ENCODE measurements around the gene TMPRSS6. TPM values are rescaled to one million over a fixed set of nuclear protein-coding genes. Genes with fewer than 3 reads are reported as not detected.

Gene TMPRSS6
- total RNA-seq, 1 experiment from 2014 or later: 0.79 TPM

- H3K36me3 ChIP-seq (ENCODE audit: low read depth): no peaks in the 10 kb centered on the region
- TF ChIP-seq EZH2 (IDR thresholded peaks at IDR 0.05; ENCODE audit: low read depth): no peak
- TF ChIP-seq, protein P1, sequence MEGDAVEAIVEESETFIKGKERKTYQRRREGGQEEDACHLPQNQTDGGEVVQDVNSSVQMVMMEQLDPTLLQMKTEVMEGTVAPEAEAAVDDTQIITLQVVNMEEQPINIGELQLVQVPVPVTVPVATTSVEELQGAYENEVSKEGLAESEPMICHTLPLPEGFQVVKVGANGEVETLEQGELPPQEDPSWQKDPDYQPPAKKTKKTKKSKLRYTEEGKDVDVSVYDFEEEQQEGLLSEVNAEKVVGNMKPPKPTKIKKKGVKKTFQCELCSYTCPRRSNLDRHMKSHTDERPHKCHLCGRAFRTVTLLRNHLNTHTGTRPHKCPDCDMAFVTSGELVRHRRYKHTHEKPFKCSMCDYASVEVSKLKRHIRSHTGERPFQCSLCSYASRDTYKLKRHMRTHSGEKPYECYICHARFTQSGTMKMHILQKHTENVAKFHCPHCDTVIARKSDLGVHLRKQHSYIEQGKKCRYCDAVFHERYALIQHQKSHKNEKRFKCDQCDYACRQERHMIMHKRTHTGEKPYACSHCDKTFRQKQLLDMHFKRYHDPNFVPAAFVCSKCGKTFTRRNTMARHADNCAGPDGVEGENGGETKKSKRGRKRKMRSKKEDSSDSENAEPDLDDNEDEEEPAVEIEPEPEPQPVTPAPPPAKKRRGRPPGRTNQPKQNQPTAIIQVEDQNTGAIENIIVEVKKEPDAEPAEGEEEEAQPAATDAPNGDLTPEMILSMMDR (conservative IDR thresholded peaks at IDR 0.05): no peak
- H3K79me2 ChIP-seq (ENCODE audit: low read depth): no peaks in the 10 kb centered on the region
- ChIA-PET POLR2A (ENCODE audit: unreplicated experiment) (no interaction called here), CTCF (no interaction called here)
- H3K4me3 ChIP-seq: no peak overlapping the region
- peaks cover 11% of the 10 kb centered on the region; the same call in 1 of the 2 replicates for H3F3A ChIP-seq (ENCODE audit: insufficient read depth, low read depth)
- no peaks in the 10 kb centered on the region for H3K9me2 ChIP-seq (ENCODE audit: insufficient read depth)
- no peak for DNase-seq
- no peaks in the 10 kb centered on the region for H4K20me1 ChIP-seq (ENCODE audit: insufficient read depth)
- no peaks in the 10 kb centered on the region for H3K9me3 ChIP-seq (ENCODE audit: insufficient read depth, low read depth)
- H3K27ac ChIP-seq: no peak overlapping the region
- H3K27me3 ChIP-seq (ENCODE audit: insufficient read depth, low read depth): no peaks in the 10 kb centered on the region
- H3K4me1 ChIP-seq (replicated peaks; ENCODE audit: insufficient read depth): peaks cover 9% of the 10 kb centered on the region
- intact Hi-C loops (cut with micrococcal nuclease; ENCODE audit: unreplicated experiment): loop anchor here (5.0 kb wide), 1 partner anchor 40 kb away; no protein-coding TSS in a partner anchor
- H3K4me2 ChIP-seq: no peak overlapping the region
- no TSS peak for BruUV-seq (replicated peaks)
- no peak overlapping the region for H2AFZ ChIP-seq
Observed at GRCh38 chr22:37156686-37157435, 47.3 kb upstream of the TMPRSS6 start.

DNA sequence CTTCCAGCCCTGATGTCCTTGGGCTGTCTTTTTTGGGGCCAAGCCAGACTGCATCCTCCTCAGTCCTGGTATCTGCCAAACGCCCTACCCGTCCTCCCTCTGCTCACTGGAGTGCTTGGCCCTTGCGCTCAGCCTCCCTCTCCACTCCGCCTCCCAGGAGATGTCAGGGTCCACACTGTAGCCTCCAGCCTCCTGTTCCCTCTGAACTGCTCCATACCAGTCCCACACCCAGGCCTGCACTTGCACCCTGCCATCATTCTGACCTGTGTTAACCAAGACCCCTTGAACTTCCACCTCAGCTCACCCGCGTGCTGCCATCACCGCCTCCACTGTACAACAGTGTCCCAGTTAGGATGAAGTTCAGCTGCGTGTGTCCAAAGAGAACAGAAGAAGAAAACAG, 46.5 kb upstream of the TMPRSS6 start:
- H4K20me1 ChIP-seq (ENCODE audit: insufficient read depth): no peaks in the 10 kb centered on the region
- H3K27ac ChIP-seq: no peak overlapping the region
- no peak for TF ChIP-seq EZH2 (IDR thresholded peaks at IDR 0.05; ENCODE audit: low read depth)
- TF ChIP-seq, protein P1 (conservative IDR thresholded peaks at IDR 0.05): no peak
- H3K27me3 ChIP-seq (ENCODE audit: insufficient read depth, low read depth): no peaks in the 10 kb centered on the region
- H3K9me3 ChIP-seq (ENCODE audit: insufficient read depth, low read depth): no peaks in the 10 kb centered on the region
- H3K4me2 ChIP-seq: no peak overlapping the region
- no peaks in the 10 kb centered on the region for H3K9me2 ChIP-seq (ENCODE audit: insufficient read depth)
- H3K79me2 ChIP-seq (ENCODE audit: low read depth): no peaks in the 10 kb centered on the region
- no peak overlapping the region for H3K4me3 ChIP-seq
- H3F3A ChIP-seq (ENCODE audit: insufficient read depth, low read depth): peaks cover 11% of the 10 kb centered on the region; the same call in 1 of the 2 replicates
- CTCF ChIA-PET: interaction anchor here (0.6 kb wide), 2 partner anchors 43 to 300 kb away, joined by 3 to 11 read pairs; no protein-coding TSS in a partner anchor
- H2AFZ ChIP-seq: no peak overlapping the region
- H3K36me3 ChIP-seq (ENCODE audit: low read depth): no peaks in the 10 kb centered on the region
- peaks cover 9% of the 10 kb centered on the region for H3K4me1 ChIP-seq (replicated peaks; ENCODE audit: insufficient read depth)
- POLR2A ChIA-PET (ENCODE audit: unreplicated experiment): no interaction called here
- DNase-seq: no peak
- intact Hi-C loops (cut with micrococcal nuclease; ENCODE audit: unreplicated experiment): loop anchor here (5.0 kb wide), 1 partner anchor 41 kb away; no protein-coding TSS in a partner anchor
- BruUV-seq (replicated peaks): no TSS peak

DNA sequence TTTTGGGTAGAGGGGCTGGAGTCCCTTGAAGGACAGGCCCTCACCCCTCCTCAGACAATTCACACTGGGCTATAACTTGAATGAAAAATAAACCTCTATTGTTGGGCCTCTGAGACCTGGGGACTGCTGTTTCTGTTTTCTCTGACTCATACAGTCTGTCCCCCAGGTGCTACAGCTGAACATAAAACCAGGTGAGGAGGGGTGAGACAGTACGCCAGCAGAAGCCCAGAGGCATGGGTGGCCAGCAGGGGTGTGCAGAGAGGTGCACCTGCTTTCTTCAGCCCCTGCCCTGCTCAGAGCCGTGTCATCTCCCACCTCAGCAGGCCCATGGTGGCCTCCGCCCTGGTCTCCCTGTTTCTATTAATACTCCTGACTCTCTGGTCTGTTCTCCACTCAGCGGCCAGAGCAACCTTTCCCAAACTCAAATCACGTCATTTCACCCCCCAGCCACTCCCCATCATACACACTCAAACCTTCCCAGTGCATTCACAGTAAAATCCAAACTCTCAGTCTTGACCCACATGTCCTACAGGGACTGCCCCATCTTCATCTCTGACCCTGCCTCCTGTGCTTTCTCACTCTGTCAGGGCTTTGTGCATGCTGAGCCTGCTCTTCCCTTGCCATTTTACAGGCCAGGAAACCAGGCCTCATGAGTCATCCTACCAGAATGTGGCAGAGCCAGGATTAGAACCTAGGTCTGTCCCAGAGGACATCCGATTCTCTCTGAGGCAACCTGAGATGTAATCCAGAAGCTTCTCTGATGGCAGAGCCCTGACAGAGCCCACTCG, 45.6 kb upstream of the TMPRSS6 start:
- H3K4me3 ChIP-seq: no peak overlapping the region
- H3K9me3 ChIP-seq (ENCODE audit: insufficient read depth, low read depth): peaks cover 3% of the 10 kb centered on the region; the same call in 1 of the 2 replicates
- peaks cover 9% of the 10 kb centered on the region for H3K4me1 ChIP-seq (replicated peaks; ENCODE audit: insufficient read depth)
- BruUV-seq (replicated peaks): no TSS peak
- CTCF ChIA-PET: interaction anchor here (0.6 kb wide), 1 partner anchor 45 kb away, joined by 7 read pairs; no protein-coding TSS in a partner anchor
- DNase-seq: peak in 1 of 2 experiments; percentile 64
- H2AFZ ChIP-seq: no peak overlapping the region
- no peak overlapping the region for H3K4me2 ChIP-seq
- H3F3A ChIP-seq (ENCODE audit: insufficient read depth, low read depth): peaks cover 15% of the 10 kb centered on the region; the same call in 1 of the 2 replicates
- POLR2A ChIA-PET (ENCODE audit: unreplicated experiment): no interaction called here
- H3K27me3 ChIP-seq (ENCODE audit: insufficient read depth, low read depth): no peaks in the 10 kb centered on the region
- H3K9me2 ChIP-seq (ENCODE audit: insufficient read depth): no peaks in the 10 kb centered on the region
- intact Hi-C loops (cut with micrococcal nuclease; ENCODE audit: unreplicated experiment): loop anchor here (5.0 kb wide), 1 partner anchor 42 kb away; no protein-coding TSS in a partner anchor
- TF ChIP-seq EZH2 (IDR thresholded peaks at IDR 0.05; ENCODE audit: low read depth): no peak
- TF ChIP-seq, protein P1 (conservative IDR thresholded peaks at IDR 0.05): no peak
- H3K36me3 ChIP-seq (ENCODE audit: low read depth): no peaks in the 10 kb centered on the region
- no peak overlapping the region for H3K27ac ChIP-seq
- H3K79me2 ChIP-seq (ENCODE audit: low read depth): no peaks in the 10 kb centered on the region
- H4K20me1 ChIP-seq (ENCODE audit: insufficient read depth): no peaks in the 10 kb centered on the region
